ENCODE results near the gene ZNF300. TPM values are rescaled to one million over a fixed set of nuclear protein-coding genes. Genes with fewer than 3 reads are reported as not detected.

The ZNF300 gene
- total and polyA plus RNA-seq, 2 of the 13 experiments (the other 11 are each of a cell fraction or from before 2014, with no cell fraction given), result 2.7 to 6.8 TPM

- in situ Hi-C loops (cut with HindIII; ENCODE audit: extremely low pct_ligation_motif_present, low pct_unique_long_range_greater_than_20kb) (loop anchor here (5.0 kb wide), 2 partner anchors 44 to 284 kb away; no protein-coding TSS in a partner anchor), intact Hi-C loops (cut with micrococcal nuclease; ENCODE audit: unreplicated experiment) (loop anchor here (1.0 to 5.0 kb wide), 3 partner anchors 45 to 285 kb away; no protein-coding TSS in a partner anchor)
- Histone ChIP-seq H3K4me1 (ENCODE audit: insufficient read depth, low read length) (no peaks in the 10 kb centered on the region), H3K36me3 (replicated peaks in 1 of 2; ENCODE audit: control insufficient read depth in 1 of 2, insufficient read depth in 2 of 2, low read length in 2 of 2) (no peaks in the 10 kb centered on the region), H3K4me2 (ENCODE audit: low read depth, low read length) (no peak overlapping the region), H3K79me2 (ENCODE audit: insufficient read depth, low read length) (no peaks in the 10 kb centered on the region), H3K4me3 (replicated peaks in 1 of 3; ENCODE audit: insufficient read depth in 1 of 3, low read depth in 2 of 3, low read length in 3 of 3) (no peak overlapping the region), H3K9ac (ENCODE audit: insufficient read depth, low read depth, low read length) (no peak overlapping the region), H3K9me3 (ENCODE audit: low read length) (no peaks in the 10 kb centered on the region), H2AFZ (ENCODE audit: low read length) (no peak overlapping the region), H3K27ac (ENCODE audit: extremely low read length, insufficient read depth, low read length) (no peak overlapping the region), H4K20me1 (ENCODE audit: insufficient read depth, low read length) (no peaks in the 10 kb centered on the region), H3K27me3 (ENCODE audit: control insufficient read depth in 1 of 2, insufficient read depth in 2 of 2, low read length in 2 of 2) (peaks cover 0 to 10% of the 10 kb centered on the region in 2 experiments; a peak in 1 of 5 replicates)
- peak; percentile 77 for FAIRE-seq
- no TSS peak for BruUV-seq (replicated peaks)
- ATAC-seq, result peak; percentile 93
- WGBS (ENCODE audit: low lambda C conversion rate), result 64% methylated on average over 22 of the region's 22 CpGs
- ChIA-PET POLR2A (interaction anchor here (1.5 kb wide), 1 partner anchor 146 kb away, joined by 4 read pairs; the partner anchor contains the start of gene RBM22), CTCF (ENCODE audit: low intra/inter-chr PET ratio, low total read pairs) (interaction anchor here (1.9 to 3.3 kb wide), 3 partner anchors 46 to 286 kb away, joined by 5 to 23 read pairs (median 16); no protein-coding TSS in a partner anchor)
- peak; percentile 78 for DNase-seq (ENCODE audit: low spot score)
- TF ChIP-seq TOE1 (CRISPR knock-in tag; IDR thresholded peaks at IDR 0.05) (no peak), ELF3 (CRISPR knock-in tag; IDR thresholded peaks at IDR 0.05) (0 out of 2 replicates have a peak, but pooled peaks have one; percentile 12), CCDC6 (CRISPR knock-in tag; IDR thresholded peaks at IDR 0.05) (0 out of 2 replicates have a peak, but pooled peaks have one; percentile 33), FOXA3 (CRISPR knock-in tag; IDR thresholded peaks at IDR 0.05) (peak; percentile 58), SP140L (CRISPR knock-in tag; IDR thresholded peaks at IDR 0.05; ENCODE audit: borderline replicate concordance) (no peak), HNF4A (CRISPR knock-in tag; IDR thresholded peaks at IDR 0.05) (no peak), NFYC (CRISPR knock-in tag; IDR thresholded peaks at IDR 0.05) (peak; percentile 23; the same call in 1 of the 2 replicates), RAD21 (CRISPR knock-in tag; IDR thresholded peaks at IDR 0.05) (peak; percentile 52; the same call in 1 of the 2 replicates), SALL1 (CRISPR knock-in tag; IDR thresholded peaks at IDR 0.05) (peak; percentile 45; the same call in 1 of the 2 replicates), ZNF556 (CRISPR knock-in tag; IDR thresholded peaks at IDR 0.05; ENCODE audit: borderline replicate concordance) (no peak), ZNF343 (CRISPR knock-in tag; IDR thresholded peaks at IDR 0.05) (no peak), FOXO1 (CRISPR knock-in tag; IDR thresholded peaks at IDR 0.05) (0 out of 2 replicates have a peak, but pooled peaks have one; percentile 11), MED8 (CRISPR knock-in tag; IDR thresholded peaks at IDR 0.05; ENCODE audit: insufficient replicate concordance) (no peak), TBX2 (CRISPR knock-in tag; IDR thresholded peaks at IDR 0.05; ENCODE audit: borderline replicate concordance) (peak; percentile 56; the same call in 1 of the 2 replicates), KLF6 (CRISPR knock-in tag; IDR thresholded peaks at IDR 0.05) (0 out of 2 replicates have a peak, but pooled peaks have one; percentile 41), REPIN1 (CRISPR knock-in tag; IDR thresholded peaks at IDR 0.05; ENCODE audit: borderline replicate concordance, low read depth) (peak; percentile 71; the same call in 1 of the 2 replicates), FOXA1 (IDR thresholded peaks at IDR 0.05) (no peak), FOXA1 (CRISPR knock-in tag; IDR thresholded peaks at IDR 0.05) (0 out of 2 replicates have a peak, but pooled peaks have one; percentile 27)
- TF ChIP-seq, protein P1, sequence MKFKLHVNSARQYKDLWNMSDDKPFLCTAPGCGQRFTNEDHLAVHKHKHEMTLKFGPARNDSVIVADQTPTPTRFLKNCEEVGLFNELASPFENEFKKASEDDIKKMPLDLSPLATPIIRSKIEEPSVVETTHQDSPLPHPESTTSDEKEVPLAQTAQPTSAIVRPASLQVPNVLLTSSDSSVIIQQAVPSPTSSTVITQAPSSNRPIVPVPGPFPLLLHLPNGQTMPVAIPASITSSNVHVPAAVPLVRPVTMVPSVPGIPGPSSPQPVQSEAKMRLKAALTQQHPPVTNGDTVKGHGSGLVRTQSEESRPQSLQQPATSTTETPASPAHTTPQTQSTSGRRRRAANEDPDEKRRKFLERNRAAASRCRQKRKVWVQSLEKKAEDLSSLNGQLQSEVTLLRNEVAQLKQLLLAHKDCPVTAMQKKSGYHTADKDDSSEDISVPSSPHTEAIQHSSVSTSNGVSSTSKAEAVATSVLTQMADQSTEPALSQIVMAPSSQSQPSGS (CRISPR knock-in tag; IDR thresholded peaks at IDR 0.05), result peak; percentile 75; the same call in 1 of the 2 replicates
- TF ChIP-seq, protein P2, sequence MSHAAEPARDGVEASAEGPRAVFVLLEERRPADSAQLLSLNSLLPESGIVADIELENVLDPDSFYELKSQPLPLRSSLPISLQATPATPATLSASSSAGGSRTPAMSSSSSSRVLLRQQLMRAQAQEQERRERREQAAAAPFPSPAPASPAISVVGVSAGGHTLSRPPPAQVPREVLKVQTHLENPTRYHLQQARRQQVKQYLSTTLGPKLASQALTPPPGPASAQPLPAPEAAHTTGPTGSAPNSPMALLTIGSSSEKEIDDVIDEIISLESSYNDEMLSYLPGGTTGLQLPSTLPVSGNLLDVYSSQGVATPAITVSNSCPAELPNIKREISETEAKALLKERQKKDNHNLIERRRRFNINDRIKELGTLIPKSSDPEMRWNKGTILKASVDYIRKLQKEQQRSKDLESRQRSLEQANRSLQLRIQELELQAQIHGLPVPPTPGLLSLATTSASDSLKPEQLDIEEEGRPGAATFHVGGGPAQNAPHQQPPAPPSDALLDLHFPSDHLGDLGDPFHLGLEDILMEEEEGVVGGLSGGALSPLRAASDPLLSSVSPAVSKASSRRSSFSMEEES (CRISPR knock-in tag; IDR thresholded peaks at IDR 0.05), result 0 out of 2 replicates have a peak, but pooled peaks have one; percentile 21
- TF ChIP-seq, protein P3, sequence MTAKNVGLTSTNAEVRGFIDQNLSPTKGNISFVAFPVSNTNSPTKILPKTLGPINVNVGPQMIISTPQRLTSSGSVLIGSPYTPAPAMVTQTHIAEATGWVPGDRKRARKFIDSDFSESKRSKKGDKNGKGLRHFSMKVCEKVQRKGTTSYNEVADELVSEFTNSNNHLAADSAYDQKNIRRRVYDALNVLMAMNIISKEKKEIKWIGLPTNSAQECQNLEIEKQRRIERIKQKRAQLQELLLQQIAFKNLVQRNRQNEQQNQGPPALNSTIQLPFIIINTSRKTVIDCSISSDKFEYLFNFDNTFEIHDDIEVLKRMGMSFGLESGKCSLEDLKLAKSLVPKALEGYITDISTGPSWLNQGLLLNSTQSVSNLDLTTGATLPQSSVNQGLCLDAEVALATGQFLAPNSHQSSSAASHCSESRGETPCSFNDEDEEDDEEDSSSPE (CRISPR knock-in tag; IDR thresholded peaks at IDR 0.05), result 0 out of 2 replicates have a peak, but pooled peaks have one; percentile 51
Measured at GRCh38 chr5:150846654-150847333, 58.0 kb downstream of the ZNF300 start.
